GM20431 (cell line): ENCODE measurements around the gene UPK3BL1.
"Not testable (repeated sequence)": the region's sequence is repeated elsewhere in the genome, so short reads cannot be mapped to it uniquely, and the experiment has no call there.

ENCODE experiments used
- in situ Hi-C: fragments of 300-500 bp; cut with MseI, MboI; formaldehyde crosslinking; loops from one replicate; pipeline ENCODE4 v1.15.0; 2020; ENCODE audit warnings: low sequenced_read_pairs; ENCODE audit not compliant: unreplicated experiment

The UPK3BL1 gene

GRCh38 chr7:102642691-102643090 is at the start of gene UPK3BL1:
TSS of gene UPK3BL1 (minus strand) at chr7:102642791. CDS start at chr7:102642741, 50 bp downstream.
- in situ Hi-C loops = not testable (repeated sequence)

- in situ Hi-C loops = not testable (repeated sequence)
Measured at GRCh38 chr7:102690602-102691001, 48.0 kb upstream of the UPK3BL1 start.

- in situ Hi-C loops = not testable (repeated sequence)
Measured at GRCh38 chr7:102689436-102690282, 47.1 kb upstream of the UPK3BL1 start.

- in situ Hi-C loops = not testable (repeated sequence)
Measured at GRCh38 chr7:102688299-102689036, 45.9 kb upstream of the UPK3BL1 start.

GRCh38 chr7:102682560-102682959 is 40.0 kb upstream of the UPK3BL1 start:
- in situ Hi-C loops = not testable (repeated sequence)

- in situ Hi-C loops = not testable (repeated sequence)
Measured at GRCh38 chr7:102680780-102681179, 38.2 kb upstream of the UPK3BL1 start.

GRCh38 chr7:102675545-102675944 is 33.0 kb upstream of the UPK3BL1 start:
- in situ Hi-C loops = not testable (repeated sequence)

GRCh38 chr7:102673447-102674067 is 31.0 kb upstream of the UPK3BL1 start:
- in situ Hi-C loops = not testable (repeated sequence)

- in situ Hi-C loops = not testable (repeated sequence)
Measured at GRCh38 chr7:102671956-102672307, 29.3 kb upstream of the UPK3BL1 start.

- in situ Hi-C loops = not testable (repeated sequence)
Measured at GRCh38 chr7:102671166-102671955, 28.8 kb upstream of the UPK3BL1 start, which contains the start of gene POLR2J2. TSS of gene POLR2J2 (minus strand) at chr7:102671663. CDS start at chr7:102671601, 62 bp downstream.

GRCh38 chr7:102667523-102667922 is 24.9 kb upstream of the UPK3BL1 start:
- in situ Hi-C loops = not testable (repeated sequence)

GRCh38 chr7:102666850-102667249 is 24.3 kb upstream of the UPK3BL1 start:
- in situ Hi-C loops = not testable (repeated sequence)

- in situ Hi-C loops = not testable (repeated sequence)
Measured at GRCh38 chr7:102664765-102665164, 22.2 kb upstream of the UPK3BL1 start.

GRCh38 chr7:102649924-102650323 is 7.3 kb upstream of the UPK3BL1 start, which contains the start of gene SPDYE2B:
TSS of gene SPDYE2B (plus strand) at chr7:102650319. CDS start at chr7:102652349, 2,030 bp downstream.
- in situ Hi-C loops = not testable (repeated sequence)

- in situ Hi-C loops = not testable (repeated sequence)
Measured at GRCh38 chr7:102647813-102648212, 5.2 kb upstream of the UPK3BL1 start.

GRCh38 chr7:102643404-102643803 is 813 bp upstream of the UPK3BL1 start:
- in situ Hi-C loops = not testable (repeated sequence)

GRCh38 chr7:102638848-102639247 is 3.7 kb downstream of the UPK3BL1 start:
- in situ Hi-C loops = not testable (repeated sequence)

- in situ Hi-C loops = not testable (repeated sequence)
Measured at GRCh38 chr7:102636956-102637355, 5.6 kb downstream of the UPK3BL1 start.

GRCh38 chr7:102635354-102635753 is 7.2 kb downstream of the UPK3BL1 start:
- in situ Hi-C loops = not testable (repeated sequence)

GRCh38 chr7:102634299-102634698 is 8.3 kb downstream of the UPK3BL1 start:
- in situ Hi-C loops = not testable (repeated sequence)
